ENCODE measurements around the gene CCDC88B. TPM values are rescaled to one million over a fixed set of nuclear protein-coding genes. Genes with fewer than 3 reads are reported as not detected.

CCDC88B gene
- total and polyA plus RNA-seq, 2 of the 8 experiments (the other 6 are each of a cell fraction or from before 2014, with no cell fraction given): 5.9 to 12.5 TPM

DNA sequence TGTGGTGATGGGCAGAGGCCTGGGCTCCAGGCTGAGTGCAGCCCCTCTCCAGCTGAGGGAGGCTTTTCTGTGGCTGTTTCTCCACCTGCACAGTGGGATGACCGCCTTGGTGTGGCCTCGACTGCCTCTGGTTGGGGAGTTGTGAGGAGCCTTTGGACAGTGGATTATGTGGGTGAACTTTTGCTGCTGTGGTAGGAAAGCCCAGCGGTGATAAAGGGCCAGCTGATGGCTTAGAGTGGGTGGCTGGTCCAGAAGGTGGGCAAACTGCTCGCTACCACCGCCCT lies 36.0 kb upstream of the CCDC88B start:
- H3K27ac ChIP-seq (ENCODE audit: low read depth, low read length): no peak overlapping the region
- FAIRE-seq: no peak
- peaks cover 3 to 22% (median 19%) of the 10 kb centered on the region in 4 experiments; a peak in 6 of 7 replicates for H3K4me1 ChIP-seq (replicated peaks in 1 of 4; ENCODE audit: control insufficient read depth in 3 of 4, insufficient read depth in 4 of 4, low read length in 3 of 4)
- H2BK120ac ChIP-seq (replicated peaks; ENCODE audit: low read depth, low read length): no peak overlapping the region
- H2BK15ac ChIP-seq (ENCODE audit: low read length): no peak overlapping the region
- H3K23ac ChIP-seq (ENCODE audit: insufficient read length): no peak overlapping the region
- no peak overlapping the region for H4K5ac ChIP-seq (ENCODE audit: insufficient read length, low read depth, low read length)
- no peak overlapping the region for H2BK20ac ChIP-seq (ENCODE audit: low read length)
- no peaks in the 10 kb centered on the region; a peak in 1 of 4 replicates for H3K9me3 ChIP-seq (ENCODE audit: insufficient read depth in 2 of 2, low read depth in 1 of 2, low read length in 1 of 2)
- H3K56ac ChIP-seq (replicated peaks; ENCODE audit: insufficient read length, low read depth, low read length): no peak overlapping the region
- H3K23me2 ChIP-seq (ENCODE audit: low read depth, low read length): peaks cover 15% of the 10 kb centered on the region; the same call in 1 of the 2 replicates
- DNase-seq (ENCODE audit: low read depth in 1 of 2, low spot score in 2 of 2): no peak
- H2AFZ ChIP-seq (ENCODE audit: low read length): no peak overlapping the region
- peaks cover 0 to 17% of the 10 kb centered on the region in 2 experiments; a peak in 2 of 4 replicates for H3K79me2 ChIP-seq (ENCODE audit: control insufficient read depth in 1 of 2, insufficient read depth in 2 of 2, low read length in 2 of 2)
- peaks cover 11% of the 10 kb centered on the region; the same call in 1 of the 2 replicates for H3K79me1 ChIP-seq (ENCODE audit: low read depth, low read length)
- H4K91ac ChIP-seq (replicated peaks; ENCODE audit: insufficient read length, low read length): no peak overlapping the region
- 0 out of 2 replicates have a peak overlapping the region, but pooled peaks have one; percentile 1 for H2BK12ac ChIP-seq (ENCODE audit: low read depth, low read length)
- H3K14ac ChIP-seq (ENCODE audit: insufficient read length): no peak overlapping the region
- no peaks in the 10 kb centered on the region; a peak in 1 of 8 replicates for H3K36me3 ChIP-seq (ENCODE audit: control insufficient read depth in 2 of 4, insufficient read depth in 4 of 4, low read length in 3 of 4)
- WGBS, 2 experiments (ENCODE audit: extremely low coverage in 1 of 2, insufficient coverage in 1 of 2, insufficient read length in 1 of 2, insufficient replicate concordance in 2 of 2, low coverage in 1 of 2, low lambda C conversion rate in 2 of 2, missing lambda C conversion rate in 1 of 2): 41% methylated on average over 5 of the region's 5 CpGs; no CpG with 5 or more reads in 1 of the 2 experiments
- peaks cover 2 to 3% of the 10 kb centered on the region in 2 experiments for H4K20me1 ChIP-seq (replicated peaks in 1 of 2; ENCODE audit: control insufficient read depth in 1 of 2, insufficient read depth in 2 of 2, low read length in 2 of 2)
- peaks cover 18 to 35% (median 23%) of the 10 kb centered on the region in 4 experiments for H3K27me3 ChIP-seq (replicated peaks in 1 of 4; ENCODE audit: control insufficient read depth in 3 of 4, extremely low read depth in 1 of 4, insufficient read depth in 3 of 4, low read length in 3 of 4)
- peak overlapping the region; percentile 38 to 74 for H3K4me2 ChIP-seq (ENCODE audit: insufficient read depth in 1 of 2, low read depth in 2 of 2, low read length in 2 of 2)
- H3K4ac ChIP-seq (replicated peaks; ENCODE audit: insufficient read length, low read depth, low read length): no peak overlapping the region
- no peak overlapping the region for H4K8ac ChIP-seq (ENCODE audit: extremely low read depth, insufficient read depth, low read length)
- no peak overlapping the region; the same call in 1 of the 2 replicates for H2BK5ac ChIP-seq (ENCODE audit: low read depth, low read length)
- peak overlapping the region in 1 of 4 experiments; percentile 88; a peak in 1 of 7 replicates for H3K9ac ChIP-seq (replicated peaks in 1 of 4; ENCODE audit: extremely low read depth in 1 of 4, low read depth in 3 of 4, low read length in 3 of 4)
- H3K4me3 ChIP-seq (ENCODE audit: extremely low read depth in 1 of 4, insufficient read depth in 2 of 4, low read depth in 3 of 4, low read length in 4 of 4): peak overlapping the region in 3 of 4 experiments; percentile 57 to 71 (median 59); a peak in 6 of 8 replicates
- peak overlapping the region; percentile 85 for H3K18ac ChIP-seq (ENCODE audit: extremely low read depth, low read length)
- ChIA-PET POLR2A (ENCODE audit: partially characterized antibody) (interaction anchor here (0.9 to 5.6 kb wide), 21 partner anchors 9 to 384 kb away, joined by 3 to 57 read pairs (median 6); partner anchors contain the start of genes BAD, FERMT3, FKBP2 and GPR137), CTCF (ENCODE audit: partially characterized antibody) (interaction anchor here (0.9 to 20.8 kb wide), 18 partner anchors 9 to 341 kb away, joined by 3 to 614 read pairs (median 10); partner anchors contain the start of genes BAD, CCDC88B, FERMT3 and GPR137)
- no peak overlapping the region for H2AK5ac ChIP-seq (ENCODE audit: low read depth, low read length)
- no peak for TF ChIP-seq SAP30 (IDR thresholded peaks at IDR 0.05; ENCODE audit: insufficient read depth, insufficient replicate concordance, low read length)
- TF ChIP-seq KDM5A (IDR thresholded peaks at IDR 0.05; ENCODE audit: low read length): no peak
- no peak for TF ChIP-seq YY1 (IDR thresholded peaks at IDR 0.05; ENCODE audit: low read depth, low read length)
- TF ChIP-seq TAF7 (optimal IDR thresholded peaks at IDR 0.05; ENCODE audit: borderline replicate concordance, low read depth, low read length): no peak
- no peak for TF ChIP-seq BACH1 (IDR thresholded peaks at IDR 0.05; ENCODE audit: low read length)
- TF ChIP-seq CEBPB (IDR thresholded peaks at IDR 0.05; ENCODE audit: low read depth, low read length): no peak
- no peak for TF ChIP-seq SP4 (IDR thresholded peaks at IDR 0.05; ENCODE audit: low read length)
- TF ChIP-seq ASH2L (IDR thresholded peaks at IDR 0.05; ENCODE audit: low read length): no peak
- TF ChIP-seq RXRA (IDR thresholded peaks at IDR 0.05; ENCODE audit: insufficient read depth, low read depth, low read length): no peak
- TF ChIP-seq, protein P1, sequence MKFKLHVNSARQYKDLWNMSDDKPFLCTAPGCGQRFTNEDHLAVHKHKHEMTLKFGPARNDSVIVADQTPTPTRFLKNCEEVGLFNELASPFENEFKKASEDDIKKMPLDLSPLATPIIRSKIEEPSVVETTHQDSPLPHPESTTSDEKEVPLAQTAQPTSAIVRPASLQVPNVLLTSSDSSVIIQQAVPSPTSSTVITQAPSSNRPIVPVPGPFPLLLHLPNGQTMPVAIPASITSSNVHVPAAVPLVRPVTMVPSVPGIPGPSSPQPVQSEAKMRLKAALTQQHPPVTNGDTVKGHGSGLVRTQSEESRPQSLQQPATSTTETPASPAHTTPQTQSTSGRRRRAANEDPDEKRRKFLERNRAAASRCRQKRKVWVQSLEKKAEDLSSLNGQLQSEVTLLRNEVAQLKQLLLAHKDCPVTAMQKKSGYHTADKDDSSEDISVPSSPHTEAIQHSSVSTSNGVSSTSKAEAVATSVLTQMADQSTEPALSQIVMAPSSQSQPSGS (IDR thresholded peaks at IDR 0.05; ENCODE audit: low read length): no peak
- no peak for TF ChIP-seq FOSL1 (IDR thresholded peaks at IDR 0.05; ENCODE audit: insufficient read depth, low read depth, low read length)

Data from H1 (cell line).